HG03175 (cell line): ENCODE results near the gene APOC3.
"Not testable (repeated sequence)": the region's sequence is repeated elsewhere in the genome, so short reads cannot be mapped to it uniquely, and the experiment has no call there.

Experiments
- ATAC-seq: cut with Tn5 transposase; IDR thresholded peaks from one replicate; pipeline ENCODE4 v1.9.1; 2021; ENCODE audit warnings: mild to moderate bottlenecking, moderate library complexity; ENCODE audit not compliant: unreplicated experiment

Gene APOC3

GRCh38 chr11:116801662-116802061, 28.0 kb upstream of the APOC3 start:
- not testable (repeated sequence) for ATAC-seq

GRCh38 chr11:116804001-116804400, 25.7 kb upstream of the APOC3 start:
- no peak for ATAC-seq

- no peak for ATAC-seq
Observed at GRCh38 chr11:116807601-116808261, 22.0 kb upstream of the APOC3 start.

- no peak for ATAC-seq
Observed at GRCh38 chr11:116808262-116809175, 21.2 kb upstream of the APOC3 start.

- no peak for ATAC-seq
Observed at GRCh38 chr11:116811194-116811593, 18.5 kb upstream of the APOC3 start.

GRCh38 chr11:116812109-116812508, 17.6 kb upstream of the APOC3 start:
- no peak for ATAC-seq

- no peak for ATAC-seq
Observed at GRCh38 chr11:116813170-116813569, 16.5 kb upstream of the APOC3 start.

GRCh38 chr11:116813781-116814471, 15.8 kb upstream of the APOC3 start:
- no peak for ATAC-seq

GRCh38 chr11:116814502-116814901, 15.2 kb upstream of the APOC3 start:
- ATAC-seq, result no peak

- no peak for ATAC-seq
Observed at GRCh38 chr11:116819049-116819448, 10.7 kb upstream of the APOC3 start.

- ATAC-seq, result no peak
Observed at GRCh38 chr11:116821050-116821918, 8.4 kb upstream of the APOC3 start.

- no peak for ATAC-seq
Observed at GRCh38 chr11:116822575-116822974, 7.1 kb upstream of the APOC3 start.

GRCh38 chr11:116823031-116823843, 6.5 kb upstream of the APOC3 start, which contains the start of gene APOA4:
Gene APOA4, minus strand, starts transcription at chr11:116823304. Its CDS starts 113 bp downstream, at chr11:116823191.
- ATAC-seq, result no peak

GRCh38 chr11:116825434-116825833, 4.3 kb upstream of the APOC3 start:
- ATAC-seq, result no peak

- no peak for ATAC-seq
Observed at GRCh38 chr11:116825854-116826750, 3.6 kb upstream of the APOC3 start.

GRCh38 chr11:116826751-116827431, 2.8 kb upstream of the APOC3 start:
- ATAC-seq, result no peak

GRCh38 chr11:116827461-116827860, 2.2 kb upstream of the APOC3 start:
- no peak for ATAC-seq
